HG03103 (cell line): ENCODE measurements around the gene SUPT5H.
"Not testable (repeated sequence)": the region's sequence is repeated elsewhere in the genome, so short reads cannot be mapped to it uniquely, and the experiment has no call there.

Source experiments
- ATAC-seq: cut with Tn5 transposase; IDR thresholded peaks from one replicate; pipeline ENCODE4 v1.9.1; 2021; ENCODE audit warnings: low read depth; ENCODE audit not compliant: unreplicated experiment

SUPT5H gene

GRCh38 chr19:39424934-39425333 lies 20.4 kb upstream of the SUPT5H start:
- no peak for ATAC-seq

GRCh38 chr19:39425744-39426143 lies 19.6 kb upstream of the SUPT5H start:
- no peak for ATAC-seq

GRCh38 chr19:39426170-39426569 lies 19.2 kb upstream of the SUPT5H start:
- no peak for ATAC-seq

GRCh38 chr19:39427707-39428106 lies 17.7 kb upstream of the SUPT5H start:
- ATAC-seq, result no peak

GRCh38 chr19:39428283-39429112 lies 16.9 kb upstream of the SUPT5H start:
- ATAC-seq, result no peak

- no peak for ATAC-seq
Observed at GRCh38 chr19:39430675-39431593, 14.4 kb upstream of the SUPT5H start.

GRCh38 chr19:39432677-39433025 lies 12.7 kb upstream of the SUPT5H start:
- ATAC-seq, result no peak

GRCh38 chr19:39433480-39434079 lies 11.8 kb upstream of the SUPT5H start:
- no peak for ATAC-seq

GRCh38 chr19:39434123-39435076 lies 11.0 kb upstream of the SUPT5H start:
- no peak for ATAC-seq

- ATAC-seq, result peak; percentile 64
Observed at GRCh38 chr19:39435499-39436349, 9.7 kb upstream of the SUPT5H start, which contains the start of gene RPS16. TSS of gene RPS16 (minus strand) at chr19:39435949. CDS start at chr19:39435895, 54 bp downstream.

- ATAC-seq, result no peak
Observed at GRCh38 chr19:39436350-39436716, 9.0 kb upstream of the SUPT5H start.

- no peak for ATAC-seq
Observed at GRCh38 chr19:39438270-39438934, 7.0 kb upstream of the SUPT5H start.

GRCh38 chr19:39444598-39445195 lies 685 bp upstream of the SUPT5H start:
- ATAC-seq, result no peak

- ATAC-seq, result no peak
Observed at GRCh38 chr19:39446365-39447084, 1.1 kb downstream of the SUPT5H start.

GRCh38 chr19:39448271-39448670 lies 2.9 kb downstream of the SUPT5H start:
- ATAC-seq, result no peak

GRCh38 chr19:39449116-39449797 lies 3.9 kb downstream of the SUPT5H start:
- ATAC-seq, result no peak

GRCh38 chr19:39451257-39451656 lies 5.9 kb downstream of the SUPT5H start:
- not testable (repeated sequence) for ATAC-seq
